IPS-NIHi11 (cell line): ENCODE results near the gene FGD2.

Experiments used
- DNase-seq: peaks from one replicate; pipeline ENCODE4 v3.0.0; 2012; ENCODE audit warnings: mixed read lengths, low spot score

Gene FGD2, protein sequence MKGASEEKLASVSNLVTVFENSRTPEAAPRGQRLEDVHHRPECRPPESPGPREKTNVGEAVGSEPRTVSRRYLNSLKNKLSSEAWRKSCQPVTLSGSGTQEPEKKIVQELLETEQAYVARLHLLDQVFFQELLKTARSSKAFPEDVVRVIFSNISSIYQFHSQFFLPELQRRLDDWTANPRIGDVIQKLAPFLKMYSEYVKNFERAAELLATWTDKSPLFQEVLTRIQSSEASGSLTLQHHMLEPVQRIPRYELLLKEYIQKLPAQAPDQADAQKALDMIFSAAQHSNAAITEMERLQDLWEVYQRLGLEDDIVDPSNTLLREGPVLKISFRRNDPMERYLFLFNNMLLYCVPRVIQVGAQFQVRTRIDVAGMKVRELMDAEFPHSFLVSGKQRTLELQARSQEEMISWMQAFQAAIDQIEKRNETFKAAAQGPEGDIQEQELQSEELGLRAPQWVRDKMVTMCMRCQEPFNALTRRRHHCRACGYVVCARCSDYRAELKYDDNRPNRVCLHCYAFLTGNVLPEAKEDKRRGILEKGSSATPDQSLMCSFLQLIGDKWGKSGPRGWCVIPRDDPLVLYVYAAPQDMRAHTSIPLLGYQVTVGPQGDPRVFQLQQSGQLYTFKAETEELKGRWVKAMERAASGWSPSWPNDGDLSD

GRCh38 chr6:37005061-37005810 is at the start of gene FGD2:
TSS of gene FGD2 (plus strand) at chr6:37005655. CDS start at chr6:37005818, 163 bp downstream.
- no peak for DNase-seq

GRCh38 chr6:36955671-36956445 is 49.6 kb upstream of the FGD2 start:
- no peak for DNase-seq

DNA sequence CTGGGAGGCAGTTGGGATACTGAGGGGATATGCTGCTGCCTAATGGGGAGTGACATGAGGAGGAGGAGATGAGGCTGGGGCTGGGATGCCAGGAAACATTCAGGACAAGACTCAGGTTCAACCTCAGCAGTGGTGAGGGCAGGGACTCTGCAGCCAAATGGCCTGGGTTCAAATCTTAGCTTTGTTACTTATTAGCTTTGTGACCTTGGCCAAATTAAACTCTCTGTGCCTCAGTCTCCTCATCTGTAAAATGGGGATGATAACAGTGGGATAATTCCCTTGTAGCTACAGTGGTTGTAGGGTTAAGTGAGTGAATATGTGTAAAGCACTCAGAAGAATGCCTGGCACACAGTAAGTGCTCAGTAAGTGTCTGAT is 49.0 kb upstream of the FGD2 start:
- DNase-seq: no peak

DNA sequence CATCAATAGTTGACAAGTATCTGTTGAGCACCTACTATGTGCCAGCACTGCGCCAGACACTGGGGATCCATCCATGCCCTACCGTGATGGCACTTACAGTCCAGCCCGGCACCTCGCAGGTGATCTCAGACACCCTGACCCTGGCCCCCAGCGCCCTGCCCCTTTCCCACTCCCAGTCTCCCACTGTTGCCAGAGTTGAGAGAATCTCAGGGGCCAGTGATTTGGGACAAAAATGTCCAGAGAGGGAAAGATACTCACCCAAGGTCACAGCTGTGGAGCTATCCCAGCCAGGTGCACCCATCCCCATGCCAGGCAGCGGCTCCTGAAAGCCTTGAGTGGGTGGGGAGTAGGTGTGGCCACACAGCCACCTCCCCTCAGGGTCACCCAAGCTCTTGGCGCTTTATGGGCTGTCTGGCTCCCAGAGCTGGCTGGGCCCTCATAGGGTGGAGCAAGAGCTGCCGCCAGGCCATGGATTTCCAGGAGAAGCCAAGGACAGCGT is 47.6 kb upstream of the FGD2 start:
- no peak for DNase-seq

DNA sequence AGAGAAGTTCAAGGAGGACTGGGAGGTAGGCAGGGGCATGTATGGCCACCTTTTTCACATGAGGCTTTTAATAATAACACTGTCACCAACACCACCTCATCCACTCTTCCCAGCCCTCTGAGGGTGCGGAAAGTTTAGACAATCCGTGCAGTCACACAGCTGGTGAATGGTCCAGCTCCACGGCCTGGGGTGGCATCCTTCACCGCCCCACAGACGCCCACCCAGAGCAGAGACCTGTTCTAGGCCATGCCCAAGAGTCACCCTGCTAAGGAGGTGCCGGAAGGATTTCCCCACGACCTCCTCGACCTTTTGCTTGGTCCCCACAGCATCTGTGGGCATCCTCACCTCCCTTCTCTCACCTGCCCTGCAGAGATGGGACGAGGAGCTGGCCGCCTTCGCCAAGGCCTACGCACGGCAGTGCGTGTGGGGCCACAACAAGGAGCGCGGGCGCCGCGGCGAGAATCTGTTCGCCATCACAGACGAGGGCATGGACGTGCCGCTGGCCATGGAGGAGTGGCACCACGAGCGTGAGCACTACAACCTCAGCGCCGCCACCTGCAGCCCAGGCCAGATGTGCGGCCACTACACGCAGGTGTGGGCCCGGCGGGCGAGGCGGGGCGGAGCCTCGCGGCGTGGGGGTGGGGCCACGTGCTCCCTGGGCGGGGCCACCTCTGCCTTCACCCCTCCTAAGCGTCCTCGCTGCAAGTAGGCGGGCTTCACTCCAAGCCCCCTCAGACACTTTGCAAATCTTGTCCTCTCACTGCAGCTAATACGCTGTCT is 46.5 kb upstream of the FGD2 start:
- DNase-seq: peak; percentile 90

DNA sequence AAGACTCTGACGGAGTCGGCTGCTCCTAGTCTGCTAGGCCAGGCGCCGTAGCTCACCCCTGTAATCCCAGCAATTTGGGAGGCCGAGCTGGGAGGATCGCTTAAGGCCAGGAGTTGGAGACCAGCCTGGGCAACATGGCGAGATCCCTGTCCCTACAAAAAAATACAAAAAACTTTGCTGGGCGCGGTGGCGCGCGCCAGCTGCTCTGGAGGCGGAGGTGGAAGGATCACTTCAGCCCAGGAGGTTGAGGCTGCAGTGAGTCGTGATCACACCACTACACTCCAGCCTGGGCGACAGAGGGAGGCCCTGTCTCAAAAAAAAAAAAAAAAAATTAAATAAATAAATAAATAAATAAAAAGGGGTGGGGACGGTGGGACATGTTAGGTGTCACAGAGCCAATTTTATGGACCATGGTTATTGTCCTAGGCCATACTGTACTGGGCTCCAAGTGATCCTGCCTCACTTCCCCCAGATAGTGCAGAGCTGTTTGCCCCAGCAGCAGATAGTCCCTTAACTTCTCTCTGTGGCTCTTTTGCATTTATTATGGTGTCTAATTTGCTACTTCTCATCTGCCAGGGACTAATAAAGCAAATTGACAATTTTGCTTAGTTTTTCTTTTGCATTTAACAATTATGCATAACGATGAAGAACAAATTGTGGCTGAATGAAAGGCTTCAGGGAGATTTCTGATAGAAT is 45.8 kb upstream of the FGD2 start:
- no peak for DNase-seq

GRCh38 chr6:36961441-36962435 is 43.7 kb upstream of the FGD2 start:
- DNase-seq: no peak

GRCh38 chr6:36962874-36963273 is 42.6 kb upstream of the FGD2 start:
- DNase-seq: peak; percentile 93

GRCh38 chr6:36963451-36964290 is 41.8 kb upstream of the FGD2 start:
- no peak for DNase-seq

DNA sequence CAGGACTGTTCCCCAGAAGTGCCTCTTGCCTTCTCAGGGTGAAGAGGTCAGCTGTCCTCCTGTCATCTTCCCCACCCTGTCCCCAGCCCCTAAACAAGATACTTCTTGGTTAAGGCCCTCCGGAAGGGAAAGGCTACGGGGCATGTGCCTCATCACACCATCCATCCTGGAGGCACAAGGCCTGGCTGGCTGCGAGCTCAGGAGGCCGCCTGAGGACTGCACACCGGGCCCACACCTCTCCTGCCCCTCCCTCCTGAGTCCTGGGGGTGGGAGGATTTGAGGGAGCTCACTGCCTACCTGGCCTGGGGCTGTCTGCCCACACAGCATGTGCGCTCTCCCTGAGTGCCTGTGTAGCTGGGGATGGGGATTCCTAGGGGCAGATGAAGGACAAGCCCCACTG is 41.1 kb upstream of the FGD2 start:
- no peak for DNase-seq

GRCh38 chr6:36964908-36965307 is 40.5 kb upstream of the FGD2 start:
- no peak for DNase-seq

DNA sequence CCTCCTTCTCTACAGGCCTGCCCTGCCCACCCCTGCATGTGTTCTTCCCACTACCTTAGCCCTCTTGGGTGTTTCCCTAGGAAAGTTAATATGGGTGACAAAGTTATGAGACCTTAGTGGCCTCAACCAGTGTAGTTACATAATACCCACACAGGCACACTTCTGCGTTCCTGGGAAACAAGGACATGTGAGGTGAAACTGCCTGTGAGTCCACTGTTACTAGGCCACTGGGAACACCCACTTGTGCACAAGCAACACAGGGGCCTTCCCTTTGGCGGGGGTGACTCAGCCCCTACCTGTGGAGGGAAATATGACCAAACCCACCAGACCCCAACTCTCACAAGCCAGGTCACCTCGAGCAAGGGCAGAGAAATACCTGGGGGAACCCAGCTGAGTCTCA is 38.2 kb upstream of the FGD2 start:
- DNase-seq: no peak

- DNase-seq: no peak
Measured at GRCh38 chr6:36967757-36968156, 37.7 kb upstream of the FGD2 start.

DNA sequence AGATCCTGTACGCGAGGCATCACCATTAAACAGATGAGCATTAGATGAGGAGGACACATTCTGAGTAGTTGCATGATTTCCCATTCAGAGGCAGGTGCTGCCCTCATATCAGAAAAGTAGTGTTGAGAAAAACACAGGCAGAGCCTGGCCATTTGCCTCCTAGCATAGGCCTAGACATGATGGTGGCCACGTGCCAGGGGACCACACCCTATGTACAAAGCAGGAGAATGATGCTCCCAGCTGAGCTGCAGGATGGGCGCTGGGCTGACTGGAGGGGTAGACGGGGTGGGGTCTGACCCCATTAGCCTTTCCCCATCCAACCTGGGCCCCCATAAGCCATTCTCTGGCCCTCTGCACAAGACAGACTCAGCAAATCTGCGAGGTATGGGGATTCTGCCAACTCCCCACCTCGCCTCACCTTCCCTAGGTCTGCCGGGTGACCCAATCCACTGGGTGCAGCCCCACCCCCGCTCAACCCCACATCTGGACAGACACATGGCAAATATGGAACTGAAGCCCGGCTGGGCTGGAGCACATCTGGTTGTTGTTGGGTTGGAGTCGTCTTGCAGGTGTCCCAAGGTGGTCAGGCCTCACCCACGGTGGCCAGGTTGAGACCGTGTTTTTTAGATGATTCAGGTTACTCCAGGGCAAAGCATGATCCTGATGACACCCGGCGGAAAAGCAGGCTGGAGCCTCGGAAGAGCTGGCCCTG is 37.0 kb upstream of the FGD2 start:
- DNase-seq: no peak

DNA sequence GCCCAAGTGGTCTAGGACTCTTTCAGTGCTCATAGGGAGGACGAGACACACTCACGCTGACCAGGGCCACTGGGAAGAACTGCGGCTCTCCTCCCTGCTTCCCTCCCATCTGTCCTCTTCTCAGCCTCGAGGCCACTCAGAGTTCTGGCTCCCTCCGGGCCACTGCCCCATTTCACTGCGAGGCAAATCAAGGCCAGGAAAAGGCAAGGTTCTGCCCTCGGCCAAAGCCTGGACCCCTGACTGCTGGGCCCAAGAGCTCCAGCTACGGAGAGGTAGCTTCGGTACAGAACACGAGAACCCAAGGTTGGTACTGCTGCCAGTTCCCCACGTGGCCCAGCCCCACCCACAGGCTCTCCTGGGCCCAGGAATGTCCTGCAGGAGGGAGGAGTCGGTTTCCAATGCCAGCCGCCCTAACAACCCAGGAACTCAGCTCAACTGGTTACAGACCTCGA is 36.2 kb upstream of the FGD2 start:
- no peak for DNase-seq

DNA sequence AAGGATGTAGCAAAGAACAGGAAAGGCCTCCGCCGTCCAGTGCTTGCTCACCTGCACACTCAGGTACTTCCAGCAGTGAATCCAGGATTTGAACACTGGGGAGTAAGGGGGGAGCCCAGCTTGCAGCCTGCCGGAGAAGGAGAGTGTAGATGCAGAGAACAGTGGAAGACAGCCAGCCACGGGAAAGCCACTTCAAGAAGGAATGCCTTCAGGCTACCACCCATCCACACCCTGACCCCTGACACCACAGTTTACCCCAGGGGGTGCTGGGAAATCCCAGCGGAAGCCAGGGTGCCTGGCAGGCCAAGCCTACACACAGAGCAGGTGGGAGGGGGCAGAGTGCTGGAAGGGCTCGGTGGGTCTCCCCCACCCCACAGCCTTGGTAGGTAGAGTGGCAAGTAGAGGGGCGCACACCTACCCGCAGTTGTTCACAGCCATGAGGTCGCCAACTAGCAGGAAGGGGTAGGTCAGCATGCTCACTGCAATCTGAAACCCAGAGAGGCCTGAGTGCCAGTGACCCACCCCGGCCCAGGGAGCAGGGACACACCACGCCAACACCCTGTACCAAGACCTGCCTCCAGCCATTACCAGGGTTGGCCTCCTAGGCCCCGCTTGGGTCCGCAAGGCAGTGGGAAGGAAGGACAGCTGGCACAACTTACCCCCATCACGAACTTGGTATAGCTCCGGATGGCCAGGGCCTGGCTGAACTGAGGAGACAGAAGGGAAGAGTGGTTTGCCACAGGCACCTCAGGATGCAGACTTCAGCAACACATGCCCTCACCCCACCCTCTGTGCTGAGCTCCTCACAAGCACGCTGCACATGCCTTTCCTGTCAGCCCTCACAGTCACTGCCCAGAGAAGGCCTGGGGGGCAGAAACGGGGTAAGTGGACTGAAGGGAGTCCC is 35.2 kb upstream of the FGD2 start:
- DNase-seq: no peak
